HEK293T (cell line): Measurements from ENCODE around the gene PTPRM.

Source experiments
- CTCF ChIA-PET: fragments of 350-600 bp; formaldehyde crosslinking; extraction: SDS; loops from one replicate; lab custom pipeline; 2021; ENCODE audit warnings: antibody characterized with exemption, inconsistent platforms; lab: Yijun Ruan, JAX
- POLR2A ChIA-PET: fragments of 350-600 bp; formaldehyde crosslinking; extraction: SDS; loops from one replicate; lab custom pipeline; 2020; ENCODE audit warnings: antibody characterized with exemption, inconsistent platforms; lab: Yijun Ruan, JAX
- DNase-seq: peaks from one replicate; pipeline ENCODE4 v3.0.0; 2012; ENCODE audit warnings: mixed read lengths; ENCODE audit errors: extremely low spot score
- ARNT ChIP-seq: fragments of 450-650 bp; IDR thresholded peaks from 2 replicates; pipeline ENCODE4 v1.6.1; 2017; ENCODE audit warnings: mild to moderate bottlenecking
- BHLHE40 ChIP-seq: fragments of 450-650 bp; IDR thresholded peaks from 2 replicates; pipeline ENCODE4 v1.6.1; 2016; ENCODE audit warnings: mild to moderate bottlenecking, moderate library complexity, borderline replicate concordance
- CTBP1 ChIP-seq: fragments of 450-650 bp; IDR thresholded peaks from 2 replicates; pipeline ENCODE4 v1.6.1; 2016; ENCODE audit warnings: borderline replicate concordance
- ELF4 ChIP-seq: fragments of 450-650 bp; IDR thresholded peaks from 2 replicates; pipeline ENCODE4 v1.6.1; 2017; ENCODE audit warnings: antibody characterized with exemption
- FOXA1 ChIP-seq: fragments of 450-650 bp; IDR thresholded peaks from 2 replicates; pipeline ENCODE4 v1.6.1; 2016; ENCODE audit warnings: mild to moderate bottlenecking
- FOXK2 ChIP-seq: fragments of 450-650 bp; IDR thresholded peaks from 2 replicates; pipeline ENCODE4 v1.6.1; 2016; ENCODE audit warnings: mild to moderate bottlenecking
- FOXM1 ChIP-seq: fragments of 450-650 bp; IDR thresholded peaks from 2 replicates; pipeline ENCODE4 v1.6.1; 2017; ENCODE audit warnings: mild to moderate bottlenecking, borderline replicate concordance
- HDGF ChIP-seq: fragments of 450-650 bp; IDR thresholded peaks from 2 replicates; pipeline ENCODE4 v1.6.1; 2017; ENCODE audit warnings: antibody characterized with exemption, borderline replicate concordance
- L3MBTL2 ChIP-seq: fragments of 450-650 bp; conservative IDR thresholded peaks from 2 replicates; pipeline ENCODE4 v1.6.1; 2016; ENCODE audit warnings: mild to moderate bottlenecking
- LEF1 ChIP-seq: fragments of 450-650 bp; IDR thresholded peaks from 2 replicates; pipeline ENCODE4 v1.6.1; 2017; ENCODE audit warnings: mild to moderate bottlenecking, borderline replicate concordance
- NFRKB ChIP-seq: fragments of 450-650 bp; IDR thresholded peaks from 2 replicates; pipeline ENCODE4 v1.6.1; 2016; ENCODE audit warnings: mild to moderate bottlenecking, moderate library complexity
- SP1 ChIP-seq: fragments of 450-650 bp; IDR thresholded peaks from 2 replicates; pipeline ENCODE4 v1.6.1; 2017
- SUZ12 ChIP-seq: fragments of 450-650 bp; IDR thresholded peaks from 2 replicates; pipeline ENCODE4 v1.6.1; 2016; ENCODE audit warnings: mild to moderate bottlenecking
- TARDBP ChIP-seq: fragments of 450-650 bp; IDR thresholded peaks from 2 replicates; pipeline ENCODE4 v1.6.1; 2016
- ZNF384 ChIP-seq: fragments of 450-650 bp; IDR thresholded peaks from 2 replicates; pipeline ENCODE4 v1.6.1; 2016
- TF ChIP-seq, protein P1 (sequence below): fragments of 450-650 bp; IDR thresholded peaks from 2 replicates; pipeline ENCODE4 v1.6.1; 2016

The PTPRM gene

DNA sequence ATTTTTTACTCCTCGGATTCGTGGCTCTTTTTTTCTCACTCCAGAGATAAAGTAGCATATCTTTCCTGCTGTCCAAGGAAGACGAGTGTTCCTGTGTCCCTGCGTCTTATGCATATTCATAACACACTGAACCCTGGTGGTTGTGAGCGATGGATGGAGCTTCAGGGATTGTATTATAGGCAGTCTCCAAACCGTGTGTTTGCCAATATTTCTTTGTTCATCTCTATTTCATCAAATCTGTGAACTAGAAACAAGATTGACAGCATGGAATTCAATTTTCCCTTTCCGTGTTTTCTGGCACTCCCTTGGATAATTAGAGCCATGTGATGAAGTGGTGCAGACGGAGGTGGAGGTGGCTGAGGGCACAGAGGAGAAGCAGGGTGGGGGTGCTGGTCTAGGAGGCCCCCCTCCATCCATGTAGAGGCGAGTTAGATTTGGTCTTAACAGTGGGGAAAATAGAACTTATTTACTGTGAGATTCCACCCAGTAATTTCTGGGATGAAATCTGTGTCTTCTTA is 240.9 kb downstream of the PTPRM start:
- DNase-seq, result no peak
- ChIA-PET CTCF (no interaction called here), POLR2A (no interaction called here)
- TF ChIP-seq SUZ12, result no peak
- TF ChIP-seq FOXA1, result no peak
- no peak for TF ChIP-seq ZNF384
- no peak for TF ChIP-seq LEF1
- no peak for TF ChIP-seq FOXM1
- TF ChIP-seq SP1, result no peak

DNA sequence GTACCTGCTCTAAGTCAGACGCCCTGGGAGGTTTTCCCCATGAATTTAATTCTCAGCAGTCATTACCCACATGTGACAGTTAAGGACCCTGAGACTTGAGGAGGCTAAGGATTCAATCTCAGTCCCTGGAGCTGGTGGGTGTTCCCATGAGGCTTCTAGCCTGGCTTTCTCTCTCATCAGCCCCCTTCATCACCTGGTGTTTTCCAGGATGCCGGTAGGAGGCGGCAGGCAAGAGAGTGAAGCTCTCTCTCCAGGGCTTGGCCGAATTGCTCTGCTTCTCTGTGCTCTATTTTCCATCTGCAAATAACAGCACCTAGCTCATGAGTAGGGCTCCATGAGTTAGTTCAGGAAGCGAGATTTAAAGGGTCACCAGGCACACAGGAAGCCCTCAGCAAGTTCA is 241.9 kb downstream of the PTPRM start:
- CTCF ChIA-PET, result no interaction called here

DNA sequence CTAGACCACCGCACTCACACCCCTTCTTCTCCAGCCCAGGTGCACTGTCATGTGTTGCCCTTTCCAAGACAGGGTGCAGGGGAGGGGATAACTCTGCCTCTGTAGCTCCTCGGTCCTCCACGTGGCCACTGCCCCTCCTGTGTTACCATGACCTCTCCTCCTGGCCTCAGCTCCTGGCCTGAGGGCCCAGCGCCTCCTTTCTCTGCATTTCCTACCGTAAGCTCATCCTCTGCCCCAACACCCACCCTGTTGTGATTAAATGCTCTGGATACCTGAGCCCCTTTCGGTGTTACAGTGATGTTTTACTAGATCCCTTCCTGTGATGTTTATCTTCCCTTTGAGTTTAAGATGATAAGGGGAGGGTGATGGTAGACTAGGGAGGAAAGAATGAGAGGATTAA is 242.3 kb downstream of the PTPRM start:
- DNase-seq, result no peak
- CTCF ChIA-PET, result no interaction called here
- no peak for TF ChIP-seq TARDBP
- POLR2A ChIA-PET, result no interaction called here

More for the DNA sequence above, 241.9 kb downstream of the PTPRM start:
- POLR2A ChIA-PET, result no interaction called here
- DNase-seq, result no peak
- TF ChIP-seq NFRKB, result no peak
- TF ChIP-seq HDGF, result no peak
- TF ChIP-seq FOXM1, result no peak
- TF ChIP-seq ELF4, result no peak
- no peak for TF ChIP-seq SUZ12
- TF ChIP-seq L3MBTL2, result no peak
- no peak for TF ChIP-seq BHLHE40
- no peak for TF ChIP-seq ARNT
- TF ChIP-seq TARDBP, result no peak
- no peak for TF ChIP-seq FOXA1
- TF ChIP-seq FOXK2, result no peak
- TF ChIP-seq, protein P1, sequence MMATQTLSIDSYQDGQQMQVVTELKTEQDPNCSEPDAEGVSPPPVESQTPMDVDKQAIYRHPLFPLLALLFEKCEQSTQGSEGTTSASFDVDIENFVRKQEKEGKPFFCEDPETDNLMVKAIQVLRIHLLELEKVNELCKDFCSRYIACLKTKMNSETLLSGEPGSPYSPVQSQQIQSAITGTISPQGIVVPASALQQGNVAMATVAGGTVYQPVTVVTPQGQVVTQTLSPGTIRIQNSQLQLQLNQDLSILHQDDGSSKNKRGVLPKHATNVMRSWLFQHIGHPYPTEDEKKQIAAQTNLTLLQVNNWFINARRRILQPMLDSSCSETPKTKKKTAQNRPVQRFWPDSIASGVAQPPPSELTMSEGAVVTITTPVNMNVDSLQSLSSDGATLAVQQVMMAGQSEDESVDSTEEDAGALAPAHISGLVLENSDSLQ, result no peak
- no peak for TF ChIP-seq SP1
- TF ChIP-seq ZNF384, result no peak
- no peak for TF ChIP-seq CTBP1
- no peak for TF ChIP-seq LEF1

DNA sequence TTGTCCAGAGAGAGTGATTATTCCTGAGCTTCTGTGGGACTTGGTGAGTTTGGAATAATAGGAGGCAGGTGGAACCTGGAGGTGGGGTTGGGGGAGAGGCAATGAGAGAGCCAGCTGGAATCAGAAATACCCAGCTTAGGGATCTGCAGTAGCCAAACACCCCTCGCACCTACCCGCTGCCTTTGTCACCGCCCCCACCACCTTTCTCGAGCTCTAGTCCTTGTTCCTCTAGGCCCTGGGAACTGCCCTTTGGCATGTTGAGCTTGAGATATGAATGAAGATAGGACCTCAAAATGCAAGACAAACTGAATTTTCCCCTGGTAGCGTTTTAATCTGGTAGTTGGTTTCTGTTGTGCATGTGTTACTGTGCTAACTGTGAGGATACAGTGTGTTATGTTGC is 242.9 kb downstream of the PTPRM start:
- no peak for DNase-seq
- CTCF ChIA-PET, result no interaction called here

DNA sequence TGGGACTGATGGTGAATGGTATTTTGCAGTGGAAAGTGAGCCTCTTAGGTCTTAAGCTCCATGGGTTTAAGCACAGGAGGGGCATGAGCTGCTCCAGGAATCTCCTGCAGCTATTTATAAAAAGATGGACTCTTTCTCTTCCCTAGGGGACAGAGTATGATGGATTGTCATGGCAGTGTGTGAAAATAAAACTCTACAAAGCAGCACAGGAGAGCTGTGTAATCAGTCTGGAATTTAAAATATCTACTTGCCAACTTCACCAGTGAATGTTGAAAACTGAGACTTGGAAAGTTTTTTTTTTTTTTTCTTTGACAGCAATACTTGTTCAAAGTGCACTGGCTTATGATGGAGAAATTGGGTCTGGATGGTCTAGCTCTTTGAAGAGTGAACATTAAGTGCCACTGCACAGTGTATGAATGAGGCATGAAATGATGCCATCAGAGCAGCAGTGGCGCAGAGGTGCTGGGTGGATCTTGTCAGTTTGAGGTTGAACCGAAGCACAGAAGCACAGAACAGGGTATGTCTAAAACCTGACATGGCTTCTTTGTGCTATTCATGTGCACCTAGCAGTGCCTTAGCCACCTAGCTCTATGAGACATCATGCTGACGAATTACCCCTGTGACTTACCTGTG is 245.4 kb downstream of the PTPRM start:
- POLR2A ChIA-PET, result no interaction called here
- TF ChIP-seq ZNF384 (no peak), HDGF (no peak), FOXK2 (no peak), LEF1 (no peak), ARNT (no peak), FOXA1 (no peak), FOXM1 (no peak), BHLHE40 (no peak), TARDBP (no peak), NFRKB (no peak), SP1 (no peak)
- TF ChIP-seq, protein P1, result no peak
- DNase-seq, result no peak
- CTCF ChIA-PET, result no interaction called here

More for the DNA sequence above, 242.9 kb downstream of the PTPRM start:
- TF ChIP-seq SP1 (no peak), BHLHE40 (no peak), CTBP1 (no peak)
- POLR2A ChIA-PET, result no interaction called here

DNA sequence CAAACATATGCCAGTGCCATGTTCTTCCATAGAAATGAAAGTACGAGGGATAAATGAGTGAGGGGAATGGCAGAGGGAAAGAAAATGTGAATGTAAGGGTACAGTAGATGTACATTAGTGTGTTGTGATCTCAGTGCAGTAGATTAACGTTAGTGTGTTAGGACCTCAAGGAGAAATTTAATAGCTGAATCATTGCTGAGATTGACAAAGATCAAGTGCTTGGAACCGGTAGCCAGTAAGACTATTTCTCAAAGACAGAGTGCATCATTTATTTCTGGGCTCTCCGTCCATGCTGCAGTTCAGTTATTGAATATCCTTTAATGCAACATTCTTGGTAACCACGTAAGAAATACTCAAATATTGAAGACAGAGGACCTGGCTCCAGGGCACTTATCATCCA is 246.0 kb downstream of the PTPRM start:
- DNase-seq, result no peak
- POLR2A ChIA-PET, result no interaction called here
- TF ChIP-seq BHLHE40, result no peak
- CTCF ChIA-PET, result no interaction called here

DNA sequence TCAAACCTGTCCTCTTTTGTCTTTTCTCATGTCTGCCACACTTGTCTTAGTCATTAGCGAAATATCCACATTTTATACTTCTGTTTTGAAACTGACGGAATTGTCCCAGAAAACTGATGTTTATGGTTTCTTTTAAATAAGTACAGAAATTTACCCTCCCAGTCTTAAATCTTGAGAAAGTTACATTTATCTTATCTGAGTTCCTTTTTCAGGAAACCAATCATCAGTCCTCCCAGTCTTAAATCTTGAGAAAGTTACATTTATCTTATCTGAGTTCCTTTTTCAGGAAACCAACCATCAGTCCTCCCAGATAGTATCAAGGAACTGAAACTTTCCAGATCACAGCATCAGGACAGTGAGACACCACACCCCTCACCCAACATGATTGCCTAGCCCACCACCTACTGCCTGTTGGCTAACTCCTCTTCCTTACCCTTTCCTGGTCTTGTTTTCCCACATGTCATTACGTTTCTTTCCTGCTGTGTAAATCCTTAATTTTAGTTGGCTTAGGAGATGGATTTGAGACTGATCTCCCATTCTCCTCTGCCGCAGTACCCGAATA is 247.7 kb downstream of the PTPRM start:
- TF ChIP-seq FOXM1 (no peak), BHLHE40 (no peak), SP1 (no peak), LEF1 (no peak), ELF4 (no peak), TARDBP (no peak), ZNF384 (no peak), L3MBTL2 (no peak), HDGF (no peak), NFRKB (no peak), ARNT (no peak), SUZ12 (no peak), CTBP1 (no peak)
- ChIA-PET CTCF (no interaction called here), POLR2A (no interaction called here)
- no peak for DNase-seq
